GM18508 (cell line): ENCODE measurements around the gene STRADA.
"Not testable (repeated sequence)": the region's sequence is repeated elsewhere in the genome, so short reads cannot be mapped to it uniquely, and the experiment has no call there.

ENCODE experiments used
- ATAC-seq: cut with Tn5 transposase; IDR thresholded peaks from one replicate; pipeline ENCODE4 v1.9.1; 2021; ENCODE audit warnings: moderate number of reproducible peaks; ENCODE audit not compliant: insufficient read depth, unreplicated experiment

Gene STRADA

DNA sequence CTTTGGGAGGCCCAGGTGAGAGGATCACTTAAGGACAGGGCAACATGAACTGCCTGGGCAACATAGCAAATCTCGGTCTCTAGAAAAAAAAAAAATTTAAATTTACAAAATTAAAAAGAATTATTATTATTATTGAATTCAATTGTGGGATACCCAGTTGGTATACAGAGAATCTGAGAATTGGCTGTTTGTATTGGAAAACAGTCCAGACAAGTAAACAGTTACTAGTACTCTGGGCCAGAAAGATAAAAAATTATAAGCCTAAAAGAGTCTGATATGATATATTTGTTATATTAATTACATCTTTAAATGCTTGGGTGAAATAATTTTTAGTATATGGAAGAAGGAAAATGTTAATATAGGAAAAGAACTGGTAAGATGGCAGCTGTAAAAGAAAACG is 16.8 kb upstream of the STRADA start:
- no peak for ATAC-seq

- no peak for ATAC-seq
These were observed 12.4 kb upstream of the STRADA start for GRCh38 chr17:63754046-63754445.

DNA sequence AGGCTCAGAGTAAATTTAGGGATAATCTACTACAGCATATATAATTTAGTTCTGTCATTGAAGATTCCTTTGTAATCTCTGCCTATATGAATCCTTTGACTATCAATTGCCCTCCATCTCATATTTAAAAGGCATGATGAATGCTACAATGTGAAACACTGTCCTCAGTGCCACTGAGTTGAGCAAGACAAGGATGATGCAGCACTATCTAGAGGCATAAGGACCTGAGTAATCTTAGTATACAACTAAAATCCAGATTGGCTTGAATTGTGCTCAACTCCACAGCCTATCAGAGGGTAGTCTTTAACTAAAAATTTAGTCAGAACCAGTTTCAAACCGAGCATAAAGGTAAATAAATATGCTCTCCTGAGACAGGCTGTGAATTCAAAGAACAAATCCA is 11.6 kb upstream of the STRADA start:
- ATAC-seq, result no peak

DNA sequence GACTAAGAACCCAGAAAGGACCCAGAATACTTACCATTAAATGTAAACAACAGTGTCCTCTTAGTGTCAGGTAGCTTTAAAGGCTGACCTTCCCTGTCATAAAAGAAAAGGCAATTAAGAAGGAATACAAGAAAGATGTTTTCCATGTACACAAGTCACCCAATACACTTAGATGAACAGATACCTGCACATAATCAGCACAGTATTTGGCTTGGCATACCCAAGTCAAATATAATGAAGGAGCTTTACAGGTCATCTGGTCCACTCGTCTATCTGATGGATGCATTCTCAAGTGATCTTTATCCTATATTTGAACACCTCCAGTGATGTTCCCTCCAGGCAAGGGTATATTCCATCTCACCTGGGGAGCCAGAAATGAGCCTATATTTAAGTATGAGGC is 11.1 kb upstream of the STRADA start:
- ATAC-seq, result no peak

DNA sequence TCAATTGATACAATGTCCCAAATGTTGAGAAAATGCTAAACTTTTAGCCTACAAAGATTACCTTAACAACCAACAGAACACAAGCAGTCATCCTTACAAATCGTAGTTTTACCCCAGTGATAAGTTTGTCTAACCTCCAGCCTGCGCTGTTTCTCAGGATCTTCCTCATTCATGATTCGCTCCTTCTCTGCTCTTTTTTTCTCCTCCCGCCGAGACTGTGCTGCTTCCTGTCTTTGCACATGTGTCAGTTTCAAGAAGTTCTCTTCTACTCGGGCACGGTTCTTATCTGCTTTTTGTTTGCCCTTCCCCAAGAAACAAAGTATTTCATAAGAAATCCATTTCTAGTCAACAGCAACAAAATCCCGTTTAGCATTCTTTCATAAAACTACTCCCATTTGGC is 10.2 kb upstream of the STRADA start:
- ATAC-seq, result no peak

- ATAC-seq, result no peak
These were observed 524 bp downstream of the STRADA start for GRCh38 chr17:63741143-63741407.

DNA sequence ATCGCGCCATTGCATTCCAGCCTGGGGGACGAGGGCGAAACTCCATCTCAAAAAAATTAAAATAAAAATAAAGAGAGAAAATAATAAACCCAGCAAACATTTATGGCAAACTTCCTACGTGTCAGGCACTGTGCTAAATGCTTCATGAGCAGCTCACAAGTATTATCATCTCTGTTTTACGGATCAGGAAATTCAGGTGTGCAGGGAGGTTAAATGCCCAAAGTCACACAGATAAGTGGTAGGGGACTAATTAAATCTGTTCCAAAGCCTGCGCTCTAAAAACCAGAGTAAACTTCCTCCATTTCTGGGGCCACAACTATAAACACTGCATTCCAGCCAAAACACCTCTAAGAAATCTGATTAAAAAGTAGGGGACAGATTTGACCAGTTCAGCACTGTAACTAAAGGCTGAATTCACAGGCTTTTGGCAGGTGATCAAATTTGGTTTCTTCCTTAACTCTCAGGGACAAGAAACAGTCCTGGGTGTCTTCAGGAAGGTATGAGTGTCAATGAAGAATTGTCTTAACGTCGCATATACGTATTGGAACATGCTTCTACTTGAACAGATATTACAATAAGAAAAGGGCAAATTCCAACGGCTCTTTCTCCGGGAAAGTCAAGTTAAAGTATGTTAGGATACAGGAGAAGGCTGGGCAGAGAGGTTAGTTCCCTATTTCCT is 996 bp downstream of the STRADA start:
- no peak for ATAC-seq

DNA sequence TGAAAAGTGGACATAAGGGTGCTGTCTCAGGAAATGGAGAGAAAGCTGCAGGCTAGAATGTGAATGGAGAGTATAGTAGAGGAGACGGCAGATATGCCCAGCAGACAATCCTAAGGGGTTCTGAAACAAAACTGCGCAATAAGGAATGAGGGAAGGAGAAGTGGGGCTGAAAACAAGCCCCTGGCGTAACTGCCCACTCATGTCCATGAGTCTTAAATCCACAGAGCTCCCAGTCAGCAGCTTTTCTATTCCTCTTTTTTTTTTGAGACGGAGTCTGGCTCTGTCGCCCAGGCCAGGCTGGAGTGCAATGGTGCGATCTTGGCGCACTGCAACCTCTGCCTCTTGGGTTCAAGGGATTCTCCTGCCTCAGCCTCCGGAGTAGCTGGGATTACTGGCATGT is 5.9 kb downstream of the STRADA start:
- no peak for ATAC-seq

- no peak for ATAC-seq
These were observed 19.2 kb downstream of the STRADA start for GRCh38 chr17:63722403-63722802.

GRCh38 chr17:63720194-63720593 is 21.4 kb downstream of the STRADA start:
- ATAC-seq, result not testable (repeated sequence)

GRCh38 chr17:63718988-63719387 is 22.6 kb downstream of the STRADA start:
- ATAC-seq, result no peak

DNA sequence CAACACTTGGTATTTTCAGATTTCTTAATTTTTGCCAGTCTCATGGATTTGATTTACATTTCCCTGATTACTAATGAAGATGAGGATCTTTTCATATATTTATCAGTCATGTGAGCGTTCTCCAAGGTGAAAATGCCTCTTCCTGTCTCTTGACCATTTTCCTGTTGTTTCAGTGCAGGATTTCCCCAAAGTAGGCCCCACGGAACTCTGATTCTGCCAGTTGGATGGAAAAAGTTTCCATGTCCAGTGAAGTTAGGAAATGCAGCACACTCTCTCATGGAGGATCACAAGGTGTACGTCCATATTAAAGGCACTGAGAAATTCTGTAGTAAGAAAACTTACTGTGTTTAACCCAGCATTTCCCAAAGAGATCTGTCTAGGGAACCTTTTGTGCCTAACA is 25.2 kb downstream of the STRADA start:
- no peak for ATAC-seq

DNA sequence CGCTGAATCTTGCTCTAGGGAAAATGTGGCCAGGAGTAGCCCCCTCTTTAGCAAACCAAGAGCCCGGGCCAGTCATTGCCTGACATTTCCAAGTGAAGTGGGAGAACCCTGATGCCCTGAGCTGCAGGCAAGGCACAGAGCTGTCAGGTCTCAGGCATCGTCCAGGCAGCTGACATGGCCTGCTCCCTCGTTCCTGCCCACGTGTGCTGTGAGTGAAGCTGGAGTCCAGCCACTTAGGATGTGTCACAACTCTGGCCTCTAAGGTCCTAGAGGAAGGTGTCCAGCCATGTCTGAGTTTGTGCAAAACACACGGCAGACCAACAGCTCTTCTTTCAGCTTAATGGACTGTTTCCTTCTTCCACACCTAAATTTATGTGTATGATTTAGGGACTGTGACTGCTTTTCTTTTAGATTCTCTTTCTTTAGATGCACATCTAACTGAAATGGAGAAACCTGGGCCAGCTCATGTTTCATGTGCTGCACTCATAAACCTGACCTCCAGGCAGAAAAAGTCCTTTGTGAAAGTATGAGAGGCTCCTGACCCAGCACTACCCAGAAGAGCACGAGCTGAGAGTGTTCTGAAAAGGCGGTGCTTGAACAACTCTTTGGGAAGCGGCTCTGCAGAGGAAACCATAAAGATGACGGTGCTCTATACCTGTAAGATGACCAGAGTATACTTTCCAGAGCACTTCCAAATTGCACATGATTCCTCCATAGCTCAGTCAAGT is 26.9 kb downstream of the STRADA start:
- ATAC-seq, result no peak

DNA sequence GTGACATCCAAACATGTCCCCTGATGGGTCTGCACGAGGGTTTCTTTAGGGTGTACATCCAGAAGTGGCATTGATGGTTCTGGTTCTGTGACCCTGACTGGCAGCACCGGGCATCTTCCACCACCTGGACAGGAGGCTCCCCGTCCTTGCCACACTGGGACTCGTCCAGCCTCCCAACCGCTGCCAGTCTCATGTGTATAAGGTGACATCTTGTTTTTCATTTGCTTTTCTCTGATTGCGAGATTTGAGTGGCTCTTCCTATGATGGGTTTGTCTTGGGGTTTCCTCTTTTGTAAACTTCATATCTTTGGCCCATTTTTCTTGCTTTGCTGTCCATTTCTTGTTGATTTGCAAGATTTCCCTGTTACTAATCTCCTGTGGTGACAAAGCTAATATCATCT is 32.5 kb downstream of the STRADA start:
- ATAC-seq, result no peak

- no peak for ATAC-seq
These were observed 34.4 kb downstream of the STRADA start for GRCh38 chr17:63707151-63707550.

DNA sequence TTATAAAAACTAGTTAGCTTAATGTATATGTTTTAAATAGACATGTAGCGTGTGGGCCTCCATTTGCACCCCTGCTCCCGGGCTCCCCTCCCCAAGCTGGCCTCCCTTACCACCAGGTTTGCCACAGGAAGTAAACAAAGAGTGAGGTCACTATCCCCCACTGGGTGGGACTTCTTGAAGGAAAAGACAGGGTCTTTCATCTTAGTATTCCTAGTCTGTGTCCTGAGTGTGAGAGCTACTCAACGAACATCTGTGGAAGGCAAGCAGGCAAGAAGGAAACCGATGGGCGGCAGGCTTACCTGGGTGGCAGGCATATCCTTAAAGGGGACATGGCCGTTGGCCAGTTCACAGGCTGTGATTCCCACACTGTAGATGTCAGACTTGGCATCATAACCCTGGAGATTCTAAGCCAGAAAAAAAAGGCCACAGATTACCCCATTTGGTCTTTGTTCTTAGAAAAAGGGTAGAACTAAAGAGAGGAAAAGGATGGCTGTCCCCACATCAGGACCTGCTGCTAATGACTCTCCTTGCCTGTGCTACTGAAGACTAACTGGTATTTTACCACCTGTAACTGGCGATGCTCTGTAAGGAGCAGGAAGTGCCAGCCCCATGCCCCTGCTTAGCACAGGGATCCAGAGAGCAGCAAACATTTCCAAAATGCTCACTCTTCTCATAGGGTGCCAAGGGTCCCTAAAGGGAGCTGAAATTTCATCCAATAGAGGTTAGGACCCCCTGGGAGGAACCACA is 35.1 kb downstream of the STRADA start:
- ATAC-seq, result no peak

DNA sequence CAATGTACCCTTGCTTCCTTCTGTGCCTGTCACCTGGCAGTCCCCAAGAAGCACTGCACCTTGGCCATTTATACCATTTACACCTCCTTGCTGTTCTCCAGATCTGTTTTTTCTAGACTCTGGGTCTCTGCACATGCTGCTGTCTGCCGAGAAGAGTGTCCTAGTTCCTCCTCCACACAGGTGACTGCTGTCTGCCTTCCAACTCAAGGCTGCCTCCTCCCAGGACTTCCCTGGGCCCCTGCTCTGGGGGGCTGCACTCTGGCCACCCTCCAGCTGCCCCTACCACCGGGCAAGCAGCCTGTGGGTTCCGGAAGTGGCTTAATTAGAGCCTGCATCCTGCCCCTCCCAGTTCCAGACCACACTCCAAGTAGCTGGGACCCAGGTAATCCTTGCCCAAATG is 35.9 kb downstream of the STRADA start:
- ATAC-seq, result no peak

DNA sequence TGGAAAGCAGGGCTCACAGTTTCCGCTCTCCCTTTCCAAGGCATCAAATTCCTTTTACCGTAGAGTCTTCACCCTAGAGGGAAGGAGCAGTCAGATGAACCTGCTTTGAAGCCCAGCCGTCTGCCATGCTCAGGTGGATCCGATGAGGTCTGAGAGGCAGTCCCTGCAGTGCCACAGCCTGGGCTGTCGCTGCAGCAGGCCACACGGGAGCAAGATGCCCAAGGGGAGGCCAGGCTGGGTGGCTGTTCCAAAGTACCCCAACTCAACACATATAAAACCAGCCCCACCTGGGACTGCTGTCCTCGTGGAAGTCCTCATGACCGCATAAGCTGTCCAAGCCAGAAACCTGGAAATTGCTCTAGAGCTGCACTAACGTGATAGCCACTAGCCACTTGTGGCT is 36.8 kb downstream of the STRADA start:
- no peak for ATAC-seq

GRCh38 chr17:63704259-63704576 is 37.4 kb downstream of the STRADA start:
- ATAC-seq, result no peak

- no peak for ATAC-seq
These were observed 37.9 kb downstream of the STRADA start for GRCh38 chr17:63703556-63704258.

- ATAC-seq, result no peak
These were observed 38.6 kb downstream of the STRADA start for GRCh38 chr17:63703029-63703428.
